ENCODE results near the gene ANXA11. TPM values are rescaled to one million over a fixed set of nuclear protein-coding genes. Genes with fewer than 3 reads are reported as not detected.

Gene ANXA11
- total and polyA plus RNA-seq, 9 of the 15 experiments (the other 6 are each of a cell fraction or from before 2014, with no cell fraction given) = 43.6 to 212 (median 109) TPM

GRCh38 chr10:80185578-80186299 lies 19.6 kb downstream of the ANXA11 start (continued):
- TF ChIP-seq ZBTB11 (CRISPR knock-in tag; IDR thresholded peaks at IDR 0.05) (no peak), PML (IDR thresholded peaks at IDR 0.05; ENCODE audit: low read length) (no peak), FOXK2 (conservative IDR thresholded peaks at IDR 0.05 in 1 of 2, IDR thresholded peaks at IDR 0.05 in 1 of 2; ENCODE audit: low read depth in 2 of 2) (no peak), HDAC2 (IDR thresholded peaks at IDR 0.05) (0 out of 2 replicates have a peak, but pooled peaks have one; percentile 36), FOXA3 (CRISPR knock-in tag; conservative IDR thresholded peaks at IDR 0.05 in 1 of 2, IDR thresholded peaks at IDR 0.05 in 1 of 2) (no peak), HES1 (IDR thresholded peaks at IDR 0.05; ENCODE audit: low read depth) (no peak), CBX3 (IDR thresholded peaks at IDR 0.05; ENCODE audit: borderline replicate concordance in 1 of 2, low read length in 2 of 2) (0 out of 3 replicates have a peak, but pooled peaks of 1 of the 2 experiments have one; percentile 24), HNRNPK (IDR thresholded peaks at IDR 0.05; ENCODE audit: low read depth, low read length, poor library complexity, severe bottlenecking) (no peak), ILK (tag; IDR thresholded peaks at IDR 0.05; ENCODE audit: borderline replicate concordance, low read depth) (no peak), ZBTB12 (CRISPR knock-in tag; IDR thresholded peaks at IDR 0.05) (no peak), PRPF4 (IDR thresholded peaks at IDR 0.05; ENCODE audit: insufficient read depth, low read depth, low read length, poor library complexity, severe bottlenecking) (no peak), ZNF592 (IDR thresholded peaks at IDR 0.05) (no peak), L3MBTL2 (IDR thresholded peaks at IDR 0.05) (no peak), THRA (IDR thresholded peaks at IDR 0.05) (no peak), FOXA1 (IDR thresholded peaks at IDR 0.05; ENCODE audit: borderline replicate concordance) (no peak)

Data from K562 (cell line).